H1 (cell line): ENCODE data around the gene RABGGTA. TPM values are rescaled to one million over a fixed set of nuclear protein-coding genes. Genes with fewer than 3 reads are reported as not detected.

Source experiments
- CTCF ChIA-PET: fragments of 300-600 bp; sonication (Branson Sonifier 250); formaldehyde crosslinking; loops from one replicate; lab custom pipeline; 2021; ENCODE audit not compliant: partially characterized antibody; lab: Charles Lee
- POLR2A ChIA-PET: fragments of 300-600 bp; sonication (Branson Sonifier 250); formaldehyde crosslinking; loops from one replicate; lab custom pipeline; 2021; ENCODE audit warnings: inconsistent platforms; ENCODE audit not compliant: partially characterized antibody; lab: Charles Lee
- DNase-seq, 2 experiments: peaks; one replicate each; pipeline versions ENCODE4 v3.0.0 to v3.0.0-alpha.2; 2010 to 2022; ENCODE audit warnings: low spot score in 2 of 2, low read depth in 1 of 2, mixed read lengths in 1 of 2
- FAIRE-seq: peaks from 2 replicates; lab custom pipeline; 2011; peaks lifted over from hg19 to GRCh38; lab: Jason Lieb, UNC
- H2AFZ ChIP-seq: 2 replicates; pipeline ENCODE4 v1.8.1; 2012; ENCODE audit warnings: low read length, inconsistent platforms
- H2AK5ac ChIP-seq: 2 replicates; pipeline ENCODE4 v1.6.1; 2013; ENCODE audit warnings: low read depth, low read length
- H2BK120ac ChIP-seq: replicated peaks from 2 replicates; pipeline ENCODE3; 2013; ENCODE audit warnings: low read depth, low read length, inconsistent platforms
- H2BK12ac ChIP-seq: 2 replicates; pipeline ENCODE4 v1.6.1; 2013; ENCODE audit warnings: low read depth, low read length
- H2BK15ac ChIP-seq: 2 replicates; pipeline ENCODE4 v1.6.1; 2013; ENCODE audit warnings: low read length
- H2BK20ac ChIP-seq: 2 replicates; pipeline ENCODE4 v1.6.1; 2013; ENCODE audit warnings: low read length
- H2BK5ac ChIP-seq: 2 replicates; pipeline ENCODE4 v1.6.1; 2013; ENCODE audit warnings: low read depth, low read length
- H3K14ac ChIP-seq: 2 replicates; pipeline ENCODE4 v1.6.1; 2013; ENCODE audit warnings: inconsistent platforms; ENCODE audit not compliant: insufficient read length
- H3K18ac ChIP-seq: 2 replicates; pipeline ENCODE4 v1.6.1; 2013; ENCODE audit warnings: low read length; ENCODE audit errors: extremely low read depth
- H3K23ac ChIP-seq: 2 replicates; pipeline ENCODE4 v1.6.1; 2013; ENCODE audit warnings: inconsistent platforms; ENCODE audit not compliant: insufficient read length
- H3K23me2 ChIP-seq: 2 replicates; pipeline ENCODE4 v1.6.1; 2013; ENCODE audit warnings: low read depth, low read length
- H3K27ac ChIP-seq: 2 replicates; pipeline ENCODE4 v1.6.1; 2011; ENCODE audit warnings: low read depth, low read length, inconsistent platforms
- H3K27me3 ChIP-seq, 4 experiments: replicated peaks in 1 of 4; 1 replicate in 1 of 4; 2 replicates in 3 of 4; pipeline versions ENCODE4 v1.6.1 to v1.8.1; 2011 to 2013; ENCODE audit warnings: low read length in 3 of 4, mild to moderate bottlenecking in 3 of 4, inconsistent platforms in 2 of 4, mixed read lengths in 2 of 4, moderate library complexity in 1 of 4; ENCODE audit not compliant: control insufficient read depth in 3 of 4, insufficient read depth in 3 of 4; ENCODE audit errors: extremely low read depth in 1 of 4
- H3K36me3 ChIP-seq, 4 experiments: 2 replicates each; pipeline versions ENCODE4 v1.6.1 to v1.8.1; 2011 to 2013; ENCODE audit warnings: mild to moderate bottlenecking in 4 of 4, low read length in 3 of 4, moderate library complexity in 2 of 4, control low read depth in 1 of 4, inconsistent platforms in 1 of 4; ENCODE audit not compliant: insufficient read depth in 4 of 4, control insufficient read depth in 2 of 4
- H3K4ac ChIP-seq: replicated peaks from 2 replicates; pipeline ENCODE3; 2013; ENCODE audit warnings: low read length, low read depth, mixed read lengths, inconsistent platforms; ENCODE audit not compliant: insufficient read length
- H3K4me1 ChIP-seq, 4 experiments: replicated peaks in 1 of 4; 1 replicate in 1 of 4; 2 replicates in 3 of 4; pipeline versions ENCODE4 v1.6.1 to v1.8.1; 2011 to 2013; ENCODE audit warnings: low read length in 3 of 4, inconsistent platforms in 2 of 4, mixed read lengths in 1 of 4; ENCODE audit not compliant: insufficient read depth in 4 of 4, control insufficient read depth in 3 of 4
- H3K4me2 ChIP-seq, 2 experiments: 2 replicates each; pipeline versions ENCODE4 v1.6.1 to v1.8.1; 2011 to 2013; ENCODE audit warnings: low read depth in 2 of 2, low read length in 2 of 2, control low read depth in 1 of 2, inconsistent platforms in 1 of 2, mild to moderate bottlenecking in 1 of 2; ENCODE audit not compliant: insufficient read depth in 1 of 2
- H3K4me3 ChIP-seq, 4 experiments: fragments of 200-600, 300-600 bp in 1 of 4; sonication (generic), shearing (Covaris generic), sonication (Bioruptor Twin) in 1 of 4; 2 replicates each; pipeline versions ENCODE4 v1.5.1 to v1.8.1; 2011 to 2016; ENCODE audit warnings: low read length in 4 of 4, low read depth in 3 of 4, control low read depth in 2 of 4, inconsistent platforms in 2 of 4, mild to moderate bottlenecking in 2 of 4, mixed read lengths in 1 of 4, moderate library complexity in 1 of 4; ENCODE audit not compliant: insufficient read depth in 2 of 4; ENCODE audit errors: extremely low read depth in 1 of 4
- H3K56ac ChIP-seq: replicated peaks from 2 replicates; pipeline ENCODE3; 2013; ENCODE audit warnings: low read depth, mild to moderate bottlenecking, mixed read lengths, low read length, inconsistent platforms; ENCODE audit not compliant: insufficient read length
- H3K79me1 ChIP-seq: 2 replicates; pipeline ENCODE4 v1.6.1; 2013; ENCODE audit warnings: low read depth, low read length, control low read depth
- H3K79me2 ChIP-seq, 2 experiments: 2 replicates each; pipeline versions ENCODE4 v1.6.1 to v1.8.1; 2012 to 2013; ENCODE audit warnings: low read length in 2 of 2, mild to moderate bottlenecking in 2 of 2, inconsistent platforms in 1 of 2; ENCODE audit not compliant: insufficient read depth in 2 of 2, control insufficient read depth in 1 of 2
- H3K9ac ChIP-seq, 4 experiments: replicated peaks in 1 of 4; 1 replicate in 1 of 4; 2 replicates in 3 of 4; pipeline versions ENCODE4 v1.6.1 to v1.8.1; 2011 to 2013; ENCODE audit warnings: low read depth in 3 of 4, low read length in 3 of 4, control low read depth in 2 of 4, mild to moderate bottlenecking in 2 of 4, moderate library complexity in 2 of 4, inconsistent platforms in 1 of 4; ENCODE audit errors: extremely low read depth in 1 of 4
- H3K9me3 ChIP-seq, 2 experiments: 2 replicates each; pipeline versions ENCODE4 v1.6.1 to v1.8.1; 2012 to 2013; ENCODE audit warnings: mild to moderate bottlenecking in 2 of 2, moderate library complexity in 2 of 2, control low read depth in 1 of 2, inconsistent platforms in 1 of 2, low read depth in 1 of 2, low read length in 1 of 2, mixed read lengths in 1 of 2; ENCODE audit not compliant: insufficient read depth in 2 of 2
- H4K20me1 ChIP-seq, 2 experiments: replicated peaks in 1 of 2; 2 replicates each; pipeline versions ENCODE3 to v1.8.1; 2011 to 2013; ENCODE audit warnings: inconsistent platforms in 2 of 2, low read length in 2 of 2, mild to moderate bottlenecking in 1 of 2; ENCODE audit not compliant: insufficient read depth in 2 of 2, control insufficient read depth in 1 of 2
- H4K5ac ChIP-seq: 2 replicates; pipeline ENCODE4 v1.6.1; 2013; ENCODE audit warnings: low read length, low read depth, mixed read lengths, inconsistent platforms; ENCODE audit not compliant: insufficient read length
- H4K8ac ChIP-seq: 2 replicates; pipeline ENCODE4 v1.8.0; 2013; ENCODE audit warnings: mild to moderate bottlenecking, moderate library complexity, low read length, inconsistent platforms; ENCODE audit not compliant: insufficient read depth; ENCODE audit errors: extremely low read depth
- H4K91ac ChIP-seq: replicated peaks from 2 replicates; pipeline ENCODE3; 2013; ENCODE audit warnings: low read length, mixed read lengths, inconsistent platforms; ENCODE audit not compliant: insufficient read length
- CBX8 ChIP-seq: fragments of 300-800, 300-1000 bp; sonication (generic); IDR thresholded peaks from 2 replicates; pipeline ENCODE4 v1.7.1; 2016; ENCODE audit warnings: low read depth, low read length, borderline replicate concordance
- CHD1 ChIP-seq: IDR thresholded peaks from 2 replicates; pipeline ENCODE4 v1.6.1; 2012; ENCODE audit warnings: low read depth, low read length, improper control_type of control experiment
- CTBP2 ChIP-seq: IDR thresholded peaks from 2 replicates; pipeline ENCODE4 v1.7.0; 2011; ENCODE audit warnings: borderline replicate concordance, mild to moderate bottlenecking, moderate library complexity, mixed read lengths, low read length; ENCODE audit not compliant: insufficient read depth, insufficient read length
- SIX5 ChIP-seq: IDR thresholded peaks from 2 replicates; pipeline ENCODE4 v1.6.1; 2011; ENCODE audit warnings: mild to moderate bottlenecking, low read depth, low read length
- YY1 ChIP-seq: IDR thresholded peaks from 2 replicates; pipeline ENCODE4 v1.6.1; 2011; ENCODE audit warnings: low read depth, mild to moderate bottlenecking, low read length
- WGBS, 2 experiments: shearing (Covaris generic) in 1 of 2; methylation state at CpG; one replicate each; pipeline versions ENCODE4 v1.1.6 to v1.1.7; 2013 to 2015; ENCODE audit warnings: low lambda C conversion rate in 2 of 2, mixed read lengths in 2 of 2, inconsistent platforms in 1 of 2, low coverage in 1 of 2, missing lambda C conversion rate in 1 of 2; ENCODE audit not compliant: insufficient replicate concordance in 2 of 2, insufficient coverage in 1 of 2, insufficient read length in 1 of 2; ENCODE audit errors: extremely low coverage in 1 of 2, missing lambda C conversion rate in 1 of 2; 5-methylcytosine and 5-hydroxymethylcytosine counted together
- polyA plus RNA-seq, 7 experiments: library from polyadenylated mRNA; depleted of rRNA in 3 of 7; stranded (reverse) in 5 of 7; unstranded in 2 of 7; fragments of >200 nt in 5 of 7; fragments of 200-250 nt in 2 of 7; gene quantifications; 1 replicate in 5 of 7; 2 replicates in 1 of 7; 4 replicates in 1 of 7; pipeline versions ENCODE4 v1.2.1 to v1.2.3, GENCODE V29; 2011 to 2013; ENCODE audit warnings: missing spikeins in 2 of 7, mixed read lengths in 2 of 7
- total RNA-seq: library from RNA; stranded (reverse); fragmentation: NEBNext Ultra II Directional; extraction: Animal tissue kit (Norgen Biotek cat#: 25700); gene quantifications from 2 replicates; pipeline ENCODE4 v1.2.1, GENCODE V29; 2021

Gene RABGGTA
- total and polyA plus RNA-seq, 2 of the 8 experiments (the other 6 are each of a cell fraction or from before 2014, with no cell fraction given): 16.0 to 49.8 TPM

DNA sequence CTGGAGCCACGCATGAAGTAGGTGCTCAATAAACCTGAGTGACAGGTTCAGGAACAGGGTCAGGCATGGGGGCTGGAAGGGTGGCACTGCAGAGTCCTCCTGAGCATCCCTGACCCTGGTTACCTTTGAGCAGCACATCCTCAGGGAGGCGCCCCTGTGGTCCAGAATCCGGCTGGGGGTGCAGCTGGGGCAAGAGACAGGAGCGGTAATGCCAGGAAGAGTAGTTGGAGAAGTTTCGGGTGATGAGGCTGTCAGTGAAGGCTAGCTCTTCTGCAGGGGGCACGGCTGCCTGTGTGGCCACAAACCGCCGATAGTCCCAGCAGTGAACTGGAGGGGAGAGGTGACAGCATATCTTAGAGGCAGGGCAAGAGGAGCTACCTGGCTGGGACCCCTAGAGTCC is 2.0 kb downstream of the RABGGTA start:
- no peak overlapping the region for H3K56ac ChIP-seq
- H4K8ac ChIP-seq: no peak overlapping the region
- H3K27ac ChIP-seq: no peak overlapping the region
- H3K14ac ChIP-seq: no peak overlapping the region
- H2AK5ac ChIP-seq: no peak overlapping the region
- H3K36me3 ChIP-seq: no peaks in the 10 kb centered on the region; a peak in 3 of 8 replicates
- H3K4ac ChIP-seq: no peak overlapping the region
- no peak overlapping the region for H3K4me3 ChIP-seq
- H3K79me2 ChIP-seq: no peaks in the 10 kb centered on the region
- H3K79me1 ChIP-seq: no peaks in the 10 kb centered on the region
- no peak overlapping the region for H2BK120ac ChIP-seq
- H4K91ac ChIP-seq: no peak overlapping the region
- no peak overlapping the region for H2BK12ac ChIP-seq
- WGBS, 2 experiments: 81% methylated on average over 8 of the region's 8 CpGs; no CpG with 5 or more reads in 1 of the 2 experiments
- no peak overlapping the region for H4K5ac ChIP-seq
- H2BK5ac ChIP-seq: no peak overlapping the region
- H3K4me2 ChIP-seq: no peak overlapping the region
- CTCF ChIA-PET: interaction anchor here (0.6 to 8.6 kb wide), 11 partner anchors 14 to 212 kb away, joined by 3 to 94 read pairs (median 22); partner anchors contain the start of genes CIDEB, DHRS1, GMPR2 and LTB4R2
- peaks cover 0 to 2% of the 10 kb centered on the region in 2 experiments for H4K20me1 ChIP-seq
- no peak overlapping the region for H3K23ac ChIP-seq
- no peak overlapping the region for H3K9ac ChIP-seq
- peaks cover 5% of the 10 kb centered on the region for H3K23me2 ChIP-seq
- no peaks in the 10 kb centered on the region for H3K9me3 ChIP-seq
- no peak overlapping the region for H3K18ac ChIP-seq
- DNase-seq (no peak), FAIRE-seq (no peak)
- peaks cover 0 to 4% (median 2%) of the 10 kb centered on the region in 4 experiments; a peak in 4 of 7 replicates for H3K4me1 ChIP-seq
- no peaks in the 10 kb centered on the region; a peak in 1 of 7 replicates for H3K27me3 ChIP-seq
- no peak overlapping the region for H2BK20ac ChIP-seq
- no peak overlapping the region for H2AFZ ChIP-seq
- no peak overlapping the region for H2BK15ac ChIP-seq
- POLR2A ChIA-PET: interaction anchor here (0.9 to 3.8 kb wide), 7 partner anchors 11 to 81 kb away, joined by 3 to 26 read pairs (median 4); partner anchors contain the start of genes IPO4 and TINF2
- TF ChIP-seq CTBP2: no peak
- no peak for TF ChIP-seq YY1
- no peak for TF ChIP-seq CHD1
- no peak for TF ChIP-seq SIX5
- TF ChIP-seq CBX8: no peak
